ENCODE results near the gene SERPINA12.

SERPINA12 gene

GRCh38 chr14:94543449-94544124 lies 34.3 kb upstream of the SERPINA12 start:
- no peaks in the 10 kb centered on the region for H3K36me3 ChIP-seq (ENCODE audit: control insufficient read depth, insufficient read depth, low read length)
- H3K9ac ChIP-seq (ENCODE audit: low read length) = no peak overlapping the region
- H3K4me1 ChIP-seq (ENCODE audit: control insufficient read depth, insufficient read depth, low read length) = no peaks in the 10 kb centered on the region
- H3K27me3 ChIP-seq (ENCODE audit: control insufficient read depth, insufficient read depth, low read length) = no peaks in the 10 kb centered on the region
- H3K4me3 ChIP-seq (ENCODE audit: low read length) = no peak overlapping the region
- H3K9me3 ChIP-seq (ENCODE audit: control insufficient read depth, low read length) = no peaks in the 10 kb centered on the region

GRCh38 chr14:94542811-94543440 lies 33.7 kb upstream of the SERPINA12 start:
- no peak overlapping the region for H3K4me3 ChIP-seq (ENCODE audit: low read length)
- no peaks in the 10 kb centered on the region for H3K36me3 ChIP-seq (ENCODE audit: control insufficient read depth, insufficient read depth, low read length)
- no peaks in the 10 kb centered on the region for H3K27me3 ChIP-seq (ENCODE audit: control insufficient read depth, insufficient read depth, low read length)
- H3K9ac ChIP-seq (ENCODE audit: low read length) = no peak overlapping the region
- H3K9me3 ChIP-seq (ENCODE audit: control insufficient read depth, low read length) = no peaks in the 10 kb centered on the region
- H3K4me1 ChIP-seq (ENCODE audit: control insufficient read depth, insufficient read depth, low read length) = no peaks in the 10 kb centered on the region

- Histone ChIP-seq H3K27me3 (ENCODE audit: control insufficient read depth, insufficient read depth, low read length) (no peaks in the 10 kb centered on the region), H3K9me3 (ENCODE audit: control insufficient read depth, low read length) (no peaks in the 10 kb centered on the region), H3K4me3 (ENCODE audit: low read length) (no peak overlapping the region), H3K36me3 (ENCODE audit: control insufficient read depth, insufficient read depth, low read length) (no peaks in the 10 kb centered on the region), H3K9ac (ENCODE audit: low read length) (no peak overlapping the region), H3K4me1 (ENCODE audit: control insufficient read depth, insufficient read depth, low read length) (no peaks in the 10 kb centered on the region)
Observed at GRCh38 chr14:94542111-94542810, 33.0 kb upstream of the SERPINA12 start.

- H3K9ac ChIP-seq (ENCODE audit: low read length) = no peak overlapping the region
- H3K36me3 ChIP-seq (ENCODE audit: control insufficient read depth, insufficient read depth, low read length) = no peaks in the 10 kb centered on the region
- H3K4me1 ChIP-seq (ENCODE audit: control insufficient read depth, insufficient read depth, low read length) = no peaks in the 10 kb centered on the region
- H3K9me3 ChIP-seq (ENCODE audit: control insufficient read depth, low read length) = no peaks in the 10 kb centered on the region
- no peaks in the 10 kb centered on the region for H3K27me3 ChIP-seq (ENCODE audit: control insufficient read depth, insufficient read depth, low read length)
- no peak overlapping the region for H3K4me3 ChIP-seq (ENCODE audit: low read length)
Observed at GRCh38 chr14:94541234-94541975, 32.1 kb upstream of the SERPINA12 start.

GRCh38 chr14:94540031-94540794 lies 30.9 kb upstream of the SERPINA12 start:
- Histone ChIP-seq H3K9ac (ENCODE audit: low read length) (no peak overlapping the region), H3K4me3 (ENCODE audit: low read length) (no peak overlapping the region), H3K4me1 (ENCODE audit: control insufficient read depth, insufficient read depth, low read length) (no peaks in the 10 kb centered on the region), H3K36me3 (ENCODE audit: control insufficient read depth, insufficient read depth, low read length) (no peaks in the 10 kb centered on the region), H3K27me3 (ENCODE audit: control insufficient read depth, insufficient read depth, low read length) (no peaks in the 10 kb centered on the region), H3K9me3 (ENCODE audit: control insufficient read depth, low read length) (no peaks in the 10 kb centered on the region)

GRCh38 chr14:94539181-94539580 lies 29.9 kb upstream of the SERPINA12 start:
- Histone ChIP-seq H3K4me1 (ENCODE audit: control insufficient read depth, insufficient read depth, low read length) (no peaks in the 10 kb centered on the region), H3K27me3 (ENCODE audit: control insufficient read depth, insufficient read depth, low read length) (peaks cover 4% of the 10 kb centered on the region), H3K9ac (ENCODE audit: low read length) (no peak overlapping the region), H3K9me3 (ENCODE audit: control insufficient read depth, low read length) (no peaks in the 10 kb centered on the region), H3K4me3 (ENCODE audit: low read length) (no peak overlapping the region), H3K36me3 (ENCODE audit: control insufficient read depth, insufficient read depth, low read length) (no peaks in the 10 kb centered on the region)

GRCh38 chr14:94538070-94538740 lies 28.9 kb upstream of the SERPINA12 start:
- Histone ChIP-seq H3K9me3 (ENCODE audit: control insufficient read depth, low read length) (no peaks in the 10 kb centered on the region), H3K4me1 (ENCODE audit: control insufficient read depth, insufficient read depth, low read length) (no peaks in the 10 kb centered on the region), H3K9ac (ENCODE audit: low read length) (no peak overlapping the region), H3K4me3 (ENCODE audit: low read length) (no peak overlapping the region), H3K36me3 (ENCODE audit: control insufficient read depth, insufficient read depth, low read length) (no peaks in the 10 kb centered on the region), H3K27me3 (ENCODE audit: control insufficient read depth, insufficient read depth, low read length) (peaks cover 4% of the 10 kb centered on the region)

- H3K9me3 ChIP-seq (ENCODE audit: control insufficient read depth, low read length) = no peaks in the 10 kb centered on the region
Observed at GRCh38 chr14:94536836-94537235, 27.6 kb upstream of the SERPINA12 start.

GRCh38 chr14:94535506-94535905 lies 26.2 kb upstream of the SERPINA12 start:
- no peaks in the 10 kb centered on the region for H3K4me1 ChIP-seq (ENCODE audit: control insufficient read depth, insufficient read depth, low read length)
- H3K9ac ChIP-seq (ENCODE audit: low read length) = no peak overlapping the region
- peaks cover 4% of the 10 kb centered on the region for H3K27me3 ChIP-seq (ENCODE audit: control insufficient read depth, insufficient read depth, low read length)

More at GRCh38 chr14:94536836-94537235, 27.6 kb upstream of the SERPINA12 start:
- H3K9ac ChIP-seq (ENCODE audit: low read length) = no peak overlapping the region
- H3K4me3 ChIP-seq (ENCODE audit: low read length) = no peak overlapping the region
- no peaks in the 10 kb centered on the region for H3K4me1 ChIP-seq (ENCODE audit: control insufficient read depth, insufficient read depth, low read length)
- H3K36me3 ChIP-seq (ENCODE audit: control insufficient read depth, insufficient read depth, low read length) = no peaks in the 10 kb centered on the region
- H3K27me3 ChIP-seq (ENCODE audit: control insufficient read depth, insufficient read depth, low read length) = peaks cover 4% of the 10 kb centered on the region

GRCh38 chr14:94532447-94532846 lies 23.2 kb upstream of the SERPINA12 start:
- H3K36me3 ChIP-seq (ENCODE audit: control insufficient read depth, insufficient read depth, low read length) = no peaks in the 10 kb centered on the region
- no peak overlapping the region for H3K4me3 ChIP-seq (ENCODE audit: low read length)
- H3K27me3 ChIP-seq (ENCODE audit: control insufficient read depth, insufficient read depth, low read length) = peaks cover 4% of the 10 kb centered on the region
- H3K9ac ChIP-seq (ENCODE audit: low read length) = no peak overlapping the region
- no peaks in the 10 kb centered on the region for H3K9me3 ChIP-seq (ENCODE audit: control insufficient read depth, low read length)
- H3K4me1 ChIP-seq (ENCODE audit: control insufficient read depth, insufficient read depth, low read length) = no peaks in the 10 kb centered on the region

More at GRCh38 chr14:94535506-94535905, 26.2 kb upstream of the SERPINA12 start:
- H3K4me3 ChIP-seq (ENCODE audit: low read length) = no peak overlapping the region
- no peaks in the 10 kb centered on the region for H3K36me3 ChIP-seq (ENCODE audit: control insufficient read depth, insufficient read depth, low read length)
- no peaks in the 10 kb centered on the region for H3K9me3 ChIP-seq (ENCODE audit: control insufficient read depth, low read length)

- Histone ChIP-seq H3K4me1 (ENCODE audit: control insufficient read depth, insufficient read depth, low read length) (no peaks in the 10 kb centered on the region), H3K4me3 (ENCODE audit: low read length) (no peak overlapping the region), H3K9ac (ENCODE audit: low read length) (no peak overlapping the region), H3K27me3 (ENCODE audit: control insufficient read depth, insufficient read depth, low read length) (peaks cover 4% of the 10 kb centered on the region), H3K9me3 (ENCODE audit: control insufficient read depth, low read length) (no peaks in the 10 kb centered on the region), H3K36me3 (ENCODE audit: control insufficient read depth, insufficient read depth, low read length) (no peaks in the 10 kb centered on the region)
Observed at GRCh38 chr14:94531187-94531586, 21.9 kb upstream of the SERPINA12 start.

Measured in mucosa of stomach (tissue), 1 donor.